Uterus (tissue), 2 donors: ENCODE results near the gene PRKG1.

Experiments
- POLR2A ChIP-seq, 2 donors: fragments of 450-650 bp; IDR thresholded peaks; one replicate each; pipeline ENCODE4 v1.6.1; 2016; ENCODE audit warnings: antibody characterized with exemption in 2 of 2, mild to moderate bottlenecking in 1 of 2, moderate library complexity in 1 of 2
- TF ChIP-seq, protein P1 (sequence below), 4 experiments: fragments of 200-600 bp in 2 of 4; fragments of 450-650 bp in 2 of 4; sonication (generic) in 2 of 4; IDR thresholded peaks; one replicate each; pipeline ENCODE4 v1.5.1; 2016 to 2019; ENCODE audit warnings: antibody characterized with exemption in 4 of 4, mild to moderate bottlenecking in 2 of 4, moderate library complexity in 1 of 4

DNA sequence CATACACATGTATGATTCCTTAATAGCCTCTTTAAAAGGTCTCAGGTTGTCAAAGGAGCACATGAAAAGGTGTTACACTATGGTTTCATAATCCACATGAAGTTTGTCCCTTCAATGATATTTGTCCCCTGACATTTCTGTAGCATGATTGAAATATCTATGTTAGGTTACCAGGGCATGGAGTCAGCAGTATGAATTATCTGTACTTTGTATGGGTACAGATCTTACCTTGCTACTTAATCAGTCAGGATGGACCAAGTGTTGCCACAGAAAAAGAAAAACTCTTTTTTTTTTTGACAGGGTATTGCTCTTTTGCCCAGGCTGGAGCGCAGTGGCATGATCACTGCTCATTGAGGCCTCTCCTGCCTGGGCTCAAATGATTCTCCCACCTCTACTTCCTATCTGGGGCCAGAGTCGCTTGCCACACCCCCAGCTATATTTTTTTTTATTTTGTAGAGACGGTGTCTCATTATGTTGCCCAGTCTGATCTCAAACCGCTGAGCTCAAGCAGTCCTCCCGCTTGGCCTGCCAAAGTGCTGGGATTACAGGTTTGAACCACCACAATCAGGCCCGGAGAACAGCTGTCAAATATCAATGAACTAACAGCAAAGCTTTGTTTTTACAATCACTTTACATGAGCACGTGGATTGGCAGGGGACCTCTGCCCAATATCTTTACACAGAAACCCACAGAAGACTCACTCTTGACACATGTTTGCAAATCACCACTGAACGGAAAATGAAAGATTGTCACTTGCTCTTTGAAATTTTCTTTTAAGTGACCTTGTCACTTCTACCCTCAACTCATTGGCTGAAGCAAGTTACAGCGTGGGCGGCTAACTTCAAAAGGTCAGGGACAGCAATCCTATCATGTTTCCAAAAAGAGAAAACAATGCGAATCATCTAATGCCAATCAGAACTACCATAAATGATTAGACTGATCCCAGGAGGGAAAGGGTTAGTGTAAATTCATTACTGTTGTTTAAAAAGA is 140.2 kb downstream of the PRKG1 start:
- TF ChIP-seq, protein P1, sequence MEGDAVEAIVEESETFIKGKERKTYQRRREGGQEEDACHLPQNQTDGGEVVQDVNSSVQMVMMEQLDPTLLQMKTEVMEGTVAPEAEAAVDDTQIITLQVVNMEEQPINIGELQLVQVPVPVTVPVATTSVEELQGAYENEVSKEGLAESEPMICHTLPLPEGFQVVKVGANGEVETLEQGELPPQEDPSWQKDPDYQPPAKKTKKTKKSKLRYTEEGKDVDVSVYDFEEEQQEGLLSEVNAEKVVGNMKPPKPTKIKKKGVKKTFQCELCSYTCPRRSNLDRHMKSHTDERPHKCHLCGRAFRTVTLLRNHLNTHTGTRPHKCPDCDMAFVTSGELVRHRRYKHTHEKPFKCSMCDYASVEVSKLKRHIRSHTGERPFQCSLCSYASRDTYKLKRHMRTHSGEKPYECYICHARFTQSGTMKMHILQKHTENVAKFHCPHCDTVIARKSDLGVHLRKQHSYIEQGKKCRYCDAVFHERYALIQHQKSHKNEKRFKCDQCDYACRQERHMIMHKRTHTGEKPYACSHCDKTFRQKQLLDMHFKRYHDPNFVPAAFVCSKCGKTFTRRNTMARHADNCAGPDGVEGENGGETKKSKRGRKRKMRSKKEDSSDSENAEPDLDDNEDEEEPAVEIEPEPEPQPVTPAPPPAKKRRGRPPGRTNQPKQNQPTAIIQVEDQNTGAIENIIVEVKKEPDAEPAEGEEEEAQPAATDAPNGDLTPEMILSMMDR (IDR thresholded peaks at IDR 0.05): no peak
- no peak for TF ChIP-seq POLR2A (IDR thresholded peaks at IDR 0.05)
